Upper lobe of right lung (tissue), 1 donor: Measurements from ENCODE around the gene FBRSL1. TPM values are rescaled to one million over a fixed set of nuclear protein-coding genes. Genes with fewer than 3 reads are reported as not detected.

Source experiments
- ATAC-seq: fragments of 200-7000 bp; cut with Tn5 transposase; one replicate; pipeline ENCODE4 v1.9.1; 2020; ENCODE audit warnings: mild to moderate bottlenecking, moderate library complexity
- DNase-seq: peaks from one replicate; pipeline ENCODE4 v3.0.0-alpha.2; 2020
- H3K27ac ChIP-seq: fragments of 200-600 bp; one replicate; pipeline ENCODE4 v1.8.0; 2022
- H3K27me3 ChIP-seq: fragments of 200-600 bp; one replicate; pipeline ENCODE4 v1.8.0; 2022; ENCODE audit warnings: mild to moderate bottlenecking
- H3K36me3 ChIP-seq: fragments of 200-600 bp; one replicate; pipeline ENCODE4 v1.8.0; 2022
- H3K4me1 ChIP-seq: fragments of 200-600 bp; one replicate; pipeline ENCODE4 v1.8.0; 2022
- H3K4me3 ChIP-seq: fragments of 200-600 bp; one replicate; pipeline ENCODE4 v1.8.0; 2022; ENCODE audit warnings: mild to moderate bottlenecking
- H3K9me3 ChIP-seq: fragments of 200-600 bp; one replicate; pipeline ENCODE4 v1.8.0; 2022
- intact Hi-C: fragments of 100-400 bp; cut with DNase I; formaldehyde crosslinking; loops from one replicate; pipeline ENCODE4 v1.11.0; 2022
- total RNA-seq: library from RNA; stranded (reverse); fragmentation: NEBNext Ultra II Directional; extraction: Animal tissue kit (Norgen Biotek cat#: 25700); gene quantifications from one replicate; pipeline ENCODE4 v1.2.1, GENCODE V29; 2021
- TF ChIP-seq, protein P1 (sequence below): fragments of 200-600 bp; IDR thresholded peaks from one replicate; pipeline ENCODE4 v1.8.0; 2022; ENCODE audit warnings: antibody characterized with exemption
- donor health status: DM: no; HTN: yes; CAD: no; lungs with severe emphysema.

FBRSL1 gene
- total RNA-seq, 1 donor from 2014 or later: 49.5 TPM

DNA sequence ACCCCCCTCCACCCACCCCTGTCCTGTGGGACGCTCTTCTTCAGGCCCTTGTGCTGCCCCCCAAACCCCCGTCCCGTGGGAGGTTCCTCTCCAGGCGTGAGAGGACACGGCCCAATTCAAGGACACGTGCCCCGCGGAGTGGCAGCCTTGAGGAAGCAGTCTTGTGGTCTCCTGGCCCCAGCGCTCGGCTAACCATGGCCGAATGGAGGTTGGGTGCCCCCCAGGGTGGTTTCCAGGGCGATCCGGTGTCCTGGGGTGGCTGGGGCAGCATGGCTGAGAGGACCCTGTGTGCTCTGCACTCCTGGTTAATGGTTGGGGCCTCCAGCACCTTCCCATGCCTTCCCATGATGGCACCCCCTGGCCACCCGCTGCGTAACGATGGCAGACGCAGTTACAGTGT lies 66.8 kb downstream of the FBRSL1 start:
- Histone ChIP-seq H3K27me3 (no peaks in the 10 kb centered on the region), H3K9me3 (no peaks in the 10 kb centered on the region), H3K4me1 (peaks cover 9% of the 10 kb centered on the region), H3K4me3 (no peak overlapping the region), H3K27ac (no peak overlapping the region), H3K36me3 (no peaks in the 10 kb centered on the region)
- TF ChIP-seq, protein P1, sequence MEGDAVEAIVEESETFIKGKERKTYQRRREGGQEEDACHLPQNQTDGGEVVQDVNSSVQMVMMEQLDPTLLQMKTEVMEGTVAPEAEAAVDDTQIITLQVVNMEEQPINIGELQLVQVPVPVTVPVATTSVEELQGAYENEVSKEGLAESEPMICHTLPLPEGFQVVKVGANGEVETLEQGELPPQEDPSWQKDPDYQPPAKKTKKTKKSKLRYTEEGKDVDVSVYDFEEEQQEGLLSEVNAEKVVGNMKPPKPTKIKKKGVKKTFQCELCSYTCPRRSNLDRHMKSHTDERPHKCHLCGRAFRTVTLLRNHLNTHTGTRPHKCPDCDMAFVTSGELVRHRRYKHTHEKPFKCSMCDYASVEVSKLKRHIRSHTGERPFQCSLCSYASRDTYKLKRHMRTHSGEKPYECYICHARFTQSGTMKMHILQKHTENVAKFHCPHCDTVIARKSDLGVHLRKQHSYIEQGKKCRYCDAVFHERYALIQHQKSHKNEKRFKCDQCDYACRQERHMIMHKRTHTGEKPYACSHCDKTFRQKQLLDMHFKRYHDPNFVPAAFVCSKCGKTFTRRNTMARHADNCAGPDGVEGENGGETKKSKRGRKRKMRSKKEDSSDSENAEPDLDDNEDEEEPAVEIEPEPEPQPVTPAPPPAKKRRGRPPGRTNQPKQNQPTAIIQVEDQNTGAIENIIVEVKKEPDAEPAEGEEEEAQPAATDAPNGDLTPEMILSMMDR: no peak
- DNase-seq (no peak), ATAC-seq (no peak)
- intact Hi-C loops: no loop called here

DNA sequence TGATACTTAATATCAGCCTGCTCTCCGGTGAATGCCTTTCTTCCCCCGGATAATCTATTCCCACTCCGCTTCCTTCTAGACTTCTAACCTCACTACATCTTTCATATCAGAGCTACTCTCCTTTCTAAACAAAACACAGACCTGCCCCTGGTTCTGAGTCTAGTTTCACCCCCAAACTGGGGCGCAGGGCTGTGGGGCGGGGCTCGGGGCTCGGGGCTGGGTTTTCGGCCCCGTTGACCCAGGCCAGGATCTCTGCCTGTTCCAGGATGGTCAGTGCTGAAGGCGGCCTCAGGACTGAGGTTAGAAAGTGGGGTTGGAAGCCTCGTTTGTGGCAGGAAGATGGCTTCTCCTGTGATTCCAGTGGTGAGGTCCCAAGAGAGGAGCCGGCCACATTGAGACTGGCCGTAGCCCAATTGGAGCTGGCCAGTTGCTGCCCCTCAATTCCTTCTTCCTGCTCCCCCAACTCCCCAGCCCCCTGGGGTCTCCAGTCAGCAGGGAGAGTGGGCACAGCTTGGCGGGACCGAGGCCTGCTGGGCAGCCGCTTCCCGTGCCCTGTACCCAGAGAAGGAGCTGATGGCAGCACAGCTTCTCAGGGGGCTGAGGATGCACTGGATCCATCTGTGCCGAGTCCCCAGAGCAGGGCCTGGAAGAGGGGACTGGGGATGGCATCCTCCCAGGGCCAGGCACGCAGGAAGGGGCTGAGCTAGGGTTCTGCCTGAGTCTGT lies 67.5 kb downstream of the FBRSL1 start:
- no peak for DNase-seq
- H3K36me3 ChIP-seq: no peaks in the 10 kb centered on the region
- no peak for ATAC-seq
- intact Hi-C loops: no loop called here
- H3K9me3 ChIP-seq: no peaks in the 10 kb centered on the region
- peaks cover 9% of the 10 kb centered on the region for H3K4me1 ChIP-seq
- H3K4me3 ChIP-seq: no peak overlapping the region
- H3K27ac ChIP-seq: no peak overlapping the region
- TF ChIP-seq, protein P1: no peak
- no peaks in the 10 kb centered on the region for H3K27me3 ChIP-seq

DNA sequence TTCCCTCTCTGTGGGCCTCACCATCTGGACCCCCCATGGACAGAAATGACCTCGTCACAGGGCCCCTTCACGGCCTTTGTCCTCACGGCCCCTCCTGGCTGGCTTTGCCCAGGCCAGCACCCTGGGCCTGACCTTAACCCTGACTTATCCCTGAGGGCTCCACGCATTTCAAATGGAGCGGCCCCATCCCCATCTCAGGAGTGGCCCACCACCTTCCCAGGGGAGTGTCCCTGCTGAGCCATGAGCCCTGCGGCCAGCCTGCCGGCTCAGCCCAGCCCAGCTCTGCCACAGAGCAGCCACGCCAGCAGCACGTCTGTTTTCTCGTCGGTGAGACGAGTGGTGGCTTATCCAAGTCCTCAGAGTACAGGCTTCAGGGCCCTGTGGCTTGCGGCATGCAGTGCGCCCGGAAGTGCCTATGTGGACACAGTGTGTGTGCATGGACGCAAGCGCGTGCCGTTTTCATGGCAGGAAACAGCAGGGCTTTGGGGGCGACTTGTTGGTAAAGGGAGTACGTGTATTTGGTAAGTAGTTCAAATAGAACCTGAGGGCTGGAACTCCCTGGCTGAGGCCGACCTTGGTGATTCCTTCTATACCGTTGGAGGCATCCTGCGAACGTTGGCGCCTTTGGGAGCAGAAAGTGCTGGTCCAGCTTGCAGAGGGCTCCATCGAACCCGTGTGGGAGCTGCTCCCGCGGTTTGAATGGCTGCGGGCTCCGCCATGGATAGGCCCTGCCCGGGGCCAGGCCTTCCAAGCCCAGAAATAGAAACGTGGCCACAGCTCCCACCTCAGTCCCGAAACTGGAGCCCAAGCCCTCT lies 68.3 kb downstream of the FBRSL1 start:
- ATAC-seq (no peak), DNase-seq (no peak)
- no peaks in the 10 kb centered on the region for H3K9me3 ChIP-seq
- no peaks in the 10 kb centered on the region for H3K36me3 ChIP-seq
- TF ChIP-seq, protein P1: no peak
- no peak overlapping the region for H3K27ac ChIP-seq
- intact Hi-C loops: no loop called here
- H3K27me3 ChIP-seq: no peaks in the 10 kb centered on the region
- peaks cover 9% of the 10 kb centered on the region for H3K4me1 ChIP-seq
- H3K4me3 ChIP-seq: no peak overlapping the region

DNA sequence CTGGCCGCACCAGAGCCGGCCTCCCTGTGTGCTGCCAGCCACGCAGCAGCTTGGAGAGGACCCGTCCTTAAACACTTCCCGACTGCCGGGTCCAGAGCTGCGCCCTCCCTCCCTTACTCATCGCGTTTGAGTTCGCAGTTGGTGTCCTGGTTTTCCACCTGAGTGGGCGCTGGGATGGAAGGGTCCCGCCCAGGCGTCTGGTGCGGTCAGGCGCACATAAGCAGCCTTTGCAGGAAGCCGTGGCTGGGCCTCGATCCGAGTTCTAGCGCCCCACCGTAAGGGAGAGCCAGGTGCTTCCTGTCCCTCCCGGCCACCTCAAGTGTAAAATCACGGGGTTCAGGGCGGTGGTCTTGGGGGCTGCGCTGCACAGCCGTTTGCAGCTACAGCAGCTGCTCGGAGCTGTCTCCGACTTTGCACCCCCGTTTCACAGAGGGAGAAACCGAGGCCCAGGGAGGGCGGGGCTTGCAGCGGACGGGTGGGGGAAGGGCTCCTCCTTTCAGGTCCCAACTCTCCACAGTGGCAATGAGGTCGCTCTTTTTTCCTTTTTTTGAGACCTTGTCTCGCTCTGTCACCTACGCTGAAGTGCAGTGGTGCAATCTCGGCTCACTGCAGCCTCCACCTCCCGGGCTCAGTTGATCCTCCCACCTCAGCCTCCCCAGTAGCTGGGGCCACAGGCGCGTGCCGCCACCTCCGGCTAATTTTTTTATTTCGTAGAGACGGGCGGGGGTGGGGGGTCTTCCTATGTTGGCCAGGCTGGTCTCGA lies 69.1 kb downstream of the FBRSL1 start:
- intact Hi-C loops: no loop called here
- Histone ChIP-seq H3K9me3 (no peaks in the 10 kb centered on the region), H3K4me3 (peak overlapping the region; percentile 60), H3K27ac (no peak overlapping the region), H3K4me1 (peaks cover 9% of the 10 kb centered on the region), H3K36me3 (no peaks in the 10 kb centered on the region), H3K27me3 (no peaks in the 10 kb centered on the region)
- ATAC-seq: no peak
- TF ChIP-seq, protein P1: no peak
- no peak for DNase-seq

DNA sequence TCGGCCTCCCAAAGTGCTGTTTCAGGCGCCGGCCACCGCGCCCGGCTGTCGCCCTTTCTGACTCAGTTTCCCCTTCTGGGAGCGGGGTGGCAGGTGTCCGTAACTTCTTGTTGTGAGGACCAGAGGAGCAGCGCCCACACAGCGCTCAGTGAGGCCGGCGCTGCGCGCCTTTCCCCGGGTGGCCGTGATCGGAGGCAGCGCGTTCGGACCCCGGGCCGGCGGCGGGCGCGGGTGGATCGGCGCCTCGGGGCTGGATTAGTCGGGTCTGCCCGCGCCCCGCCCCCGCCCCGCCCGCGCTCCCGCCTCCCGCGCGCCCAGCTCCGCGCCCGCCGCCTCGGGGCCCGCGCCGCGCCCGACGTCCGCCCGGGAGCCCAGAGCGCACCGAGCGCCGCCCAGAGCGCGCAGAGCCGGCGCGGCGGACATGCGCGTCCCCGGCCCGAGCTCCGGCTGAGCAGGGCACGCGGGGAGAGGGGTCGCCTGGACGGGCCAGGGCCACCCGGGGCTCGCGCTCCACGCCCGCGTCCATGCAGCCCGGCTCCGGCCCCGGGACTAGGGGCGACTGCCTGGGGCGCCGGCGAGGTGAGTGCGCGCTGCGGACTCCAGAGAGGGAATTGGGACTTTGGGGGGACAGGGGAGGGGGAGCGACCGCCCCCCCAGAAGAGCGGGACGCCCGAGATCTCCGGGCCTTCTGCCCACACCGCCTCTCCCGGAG lies 69.9 kb downstream of the FBRSL1 start:
- no peaks in the 10 kb centered on the region for H3K9me3 ChIP-seq
- H3K36me3 ChIP-seq: no peaks in the 10 kb centered on the region
- peak overlapping the region; percentile 60 for H3K4me3 ChIP-seq
- DNase-seq: no peak
- H3K4me1 ChIP-seq: peaks cover 9% of the 10 kb centered on the region
- no peak overlapping the region for H3K27ac ChIP-seq
- TF ChIP-seq, protein P1: no peak
- H3K27me3 ChIP-seq: no peaks in the 10 kb centered on the region
- peak; percentile 75 for ATAC-seq
- intact Hi-C loops: no loop called here
